ENCODE measurements around the gene TKTL1.

Gene TKTL1

GRCh38 chrX:154378799-154379568, 83.4 kb downstream of the TKTL1 start, which contains the start of gene EMD:
EMD (plus strand) TSS chrX:154379295; CDS start chrX:154379485, 190 bp downstream.
- H3K36me3 ChIP-seq (ENCODE audit: insufficient read depth, low read length), result peaks cover 7% of the 10 kb centered on the region
- no peaks in the 10 kb centered on the region for H3K9me3 ChIP-seq (ENCODE audit: control insufficient read depth, insufficient read depth, low read length)
- peak within 1 kb of the TSS; percentile 74 for H3K9ac ChIP-seq (ENCODE audit: low read depth, low read length)
- peaks cover 12% of the 10 kb centered on the region for H3K4me1 ChIP-seq (ENCODE audit: insufficient read depth, low read length)

- H3K9ac ChIP-seq (ENCODE audit: low read depth, low read length), result peak overlapping the region; percentile 74
- H3K36me3 ChIP-seq (ENCODE audit: insufficient read depth, low read length), result peaks cover 7% of the 10 kb centered on the region
- no peaks in the 10 kb centered on the region for H3K9me3 ChIP-seq (ENCODE audit: control insufficient read depth, insufficient read depth, low read length)
- H3K4me1 ChIP-seq (ENCODE audit: insufficient read depth, low read length), result peaks cover 12% of the 10 kb centered on the region
Observed at GRCh38 chrX:154379569-154379951, 84.0 kb downstream of the TKTL1 start.

Data from ES-I3 (cell line).